Neural crest cell (in vitro differentiated cells): ENCODE measurements around the gene FCN1. TPM values are rescaled to one million over a fixed set of nuclear protein-coding genes. Genes with fewer than 3 reads are reported as not detected.
"Not testable (repeated sequence)": the region's sequence is repeated elsewhere in the genome, so short reads cannot be mapped to it uniquely, and the experiment has no call there.

Experiments used
- DNase-seq: peaks from one replicate; pipeline ENCODE4 v3.0.0; 2021; ENCODE audit warnings: low read depth, mixed read lengths, low spot score
- H3K27ac Mint-ChIP-seq: one replicate; pipeline ENCODE4 v1.8.0; 2021; ENCODE audit warnings: mild to moderate bottlenecking, mixed read lengths; ENCODE audit not compliant: unreplicated experiment
- H3K27me3 Mint-ChIP-seq: 2 replicates; pipeline ENCODE4 v1.8.0; 2021; ENCODE audit warnings: low read depth, mild to moderate bottlenecking, mixed read lengths
- H3K36me3 Mint-ChIP-seq: 2 replicates; pipeline ENCODE4 v1.8.0; 2021; ENCODE audit warnings: low read depth, mild to moderate bottlenecking, mixed read lengths
- H3K4me1 Mint-ChIP-seq: 2 replicates; pipeline ENCODE4 v1.8.0; 2021; ENCODE audit warnings: mixed read lengths
- H3K4me3 Mint-ChIP-seq: one replicate; pipeline ENCODE4 v1.8.0; 2021; ENCODE audit warnings: mild to moderate bottlenecking, mixed read lengths
- H3K9me3 Mint-ChIP-seq: 2 replicates; pipeline ENCODE4 v1.8.0; 2021; ENCODE audit warnings: mixed read lengths
- CTCF ChIP-seq: fragments of 200-600 bp; sonication (generic); conservative IDR thresholded peaks from 2 replicates; pipeline ENCODE4 v1.5.0; 2021; ENCODE audit warnings: antibody characterized with exemption, mild to moderate bottlenecking
- total RNA-seq: library from RNA; stranded (reverse); gene quantifications from 2 replicates; pipeline ENCODE4 v1.2.1, GENCODE V29; 2021

FCN1 gene
- total RNA-seq, 1 donor from 2014 or later = not detected

DNA sequence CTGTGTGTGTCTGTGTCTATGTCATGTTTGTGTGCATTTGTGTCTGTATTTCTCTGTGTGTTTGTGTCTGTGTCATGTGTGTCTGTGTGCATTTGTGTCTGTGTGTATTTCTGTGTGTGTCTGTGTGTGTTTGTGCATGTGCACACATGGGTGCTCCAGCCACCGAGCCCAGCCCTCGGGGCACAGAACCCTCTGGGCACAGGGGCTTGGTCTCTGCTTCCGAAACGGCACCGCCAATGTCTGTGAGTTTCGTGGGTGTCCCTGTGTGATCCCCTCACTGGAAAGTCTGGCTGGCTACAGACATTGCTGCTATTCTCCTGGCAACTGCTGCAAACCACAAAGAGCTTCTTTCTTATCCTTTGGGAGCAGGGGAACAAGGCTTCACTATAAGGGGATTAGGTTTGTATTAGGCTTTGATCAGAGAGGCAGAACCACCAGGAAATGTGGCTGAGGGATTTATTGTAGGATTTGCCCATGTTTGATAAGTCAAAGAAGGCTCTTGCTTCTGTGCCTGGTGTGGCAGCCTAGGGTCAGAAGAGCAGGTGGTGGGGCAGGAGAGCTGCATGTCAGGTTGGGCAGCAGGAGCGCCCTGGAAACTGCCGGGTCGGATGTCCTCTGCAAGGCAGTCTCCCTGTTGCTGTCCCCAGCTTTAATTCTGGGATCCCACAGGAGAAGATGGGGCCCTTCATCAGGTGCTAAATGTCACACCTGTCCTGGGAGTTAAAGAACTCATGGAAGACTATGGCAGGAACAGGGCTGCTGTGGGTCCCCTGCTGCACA lies 39.6 kb upstream of the FCN1 start:
- H3K4me1 Mint-ChIP-seq = no peaks in the 10 kb centered on the region

GRCh38 chr9:134956387-134956786 lies 38.7 kb upstream of the FCN1 start:
- not testable (repeated sequence) for DNase-seq, H3K27ac Mint-ChIP-seq, H3K27me3 Mint-ChIP-seq, H3K4me3 Mint-ChIP-seq, H3K4me1 Mint-ChIP-seq, H3K9me3 Mint-ChIP-seq, H3K36me3 Mint-ChIP-seq

More for the DNA sequence above, 39.6 kb upstream of the FCN1 start:
- Mint-ChIP-seq H3K27me3 (no peaks in the 10 kb centered on the region), H3K9me3 (no peaks in the 10 kb centered on the region), H3K27ac (no peak overlapping the region), H3K36me3 (no peaks in the 10 kb centered on the region), H3K4me3 (no peak overlapping the region)
- TF ChIP-seq CTCF = no peak
- DNase-seq = no peak

DNA sequence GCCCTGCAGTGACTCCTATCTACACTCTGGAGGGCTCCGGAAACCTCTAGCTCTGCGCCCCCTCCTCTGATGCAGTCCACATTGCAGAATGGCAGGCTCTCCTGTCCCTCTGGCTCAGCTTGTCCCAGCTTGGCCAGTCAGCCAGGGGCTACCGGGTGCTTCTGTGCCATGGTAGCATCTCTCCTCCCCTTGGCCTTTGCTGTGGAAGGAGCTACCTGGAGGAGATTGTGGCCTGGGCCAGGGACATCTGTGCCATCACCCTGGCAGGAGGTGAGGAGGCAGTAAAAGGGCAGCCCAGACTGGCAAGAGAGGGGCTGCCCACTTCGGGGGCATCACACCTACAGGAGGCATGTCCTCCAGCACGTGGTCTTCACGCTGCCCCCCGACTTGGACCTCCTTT lies 38.1 kb upstream of the FCN1 start:
- DNase-seq = no peak
- Mint-ChIP-seq H3K27ac (no peak overlapping the region), H3K9me3 (no peaks in the 10 kb centered on the region), H3K4me3 (no peak overlapping the region), H3K27me3 (no peaks in the 10 kb centered on the region), H3K4me1 (peaks cover 10% of the 10 kb centered on the region), H3K36me3 (no peaks in the 10 kb centered on the region)
- no peak for TF ChIP-seq CTCF

DNA sequence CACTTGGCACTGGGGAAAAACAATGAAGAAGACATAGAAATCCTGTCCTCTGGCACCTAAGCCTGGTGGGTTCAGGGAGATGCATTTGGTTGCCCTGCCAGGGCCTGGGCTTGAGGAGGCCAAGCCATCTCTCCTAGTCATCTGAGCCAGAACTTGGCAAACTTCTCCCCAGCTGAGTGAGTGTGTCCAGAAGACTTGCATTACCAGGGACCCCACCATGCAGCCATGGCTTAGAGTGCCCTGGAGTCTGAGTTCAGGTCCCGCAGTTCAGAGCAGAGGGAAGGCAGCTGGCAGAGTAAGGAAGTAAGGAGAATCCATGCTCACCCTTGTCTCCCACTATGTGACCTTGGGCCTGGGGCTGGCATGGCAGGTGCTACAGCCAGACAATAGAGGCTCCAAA lies 37.4 kb upstream of the FCN1 start:
- H3K27me3 Mint-ChIP-seq = no peaks in the 10 kb centered on the region
- peaks cover 10% of the 10 kb centered on the region for H3K4me1 Mint-ChIP-seq
- no peak overlapping the region for H3K27ac Mint-ChIP-seq
- H3K4me3 Mint-ChIP-seq = no peak overlapping the region
- no peaks in the 10 kb centered on the region for H3K9me3 Mint-ChIP-seq
- no peak for TF ChIP-seq CTCF
- DNase-seq = no peak
- no peaks in the 10 kb centered on the region for H3K36me3 Mint-ChIP-seq

DNA sequence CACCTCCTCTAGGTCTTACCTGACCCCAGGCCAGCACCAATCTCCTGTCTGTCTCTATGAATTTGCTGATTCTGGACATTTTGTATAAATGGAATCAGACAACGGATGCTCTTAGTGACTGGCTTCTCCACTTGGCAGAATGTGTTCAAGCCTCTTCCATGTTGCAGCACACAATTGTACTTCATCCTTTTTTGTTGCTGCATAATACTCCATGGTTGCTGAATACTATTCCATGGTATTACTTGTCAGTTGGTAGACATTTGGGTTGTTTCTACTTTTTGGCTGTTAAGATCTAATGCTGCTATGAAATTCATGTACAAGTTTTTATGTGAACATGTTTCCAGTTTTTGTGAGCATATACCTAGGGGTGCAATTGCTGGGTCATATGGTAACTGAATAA lies 34.3 kb upstream of the FCN1 start:
- TF ChIP-seq CTCF = no peak
- H3K4me3 Mint-ChIP-seq = no peak overlapping the region
- H3K27me3 Mint-ChIP-seq = no peaks in the 10 kb centered on the region
- no peaks in the 10 kb centered on the region for H3K9me3 Mint-ChIP-seq
- H3K36me3 Mint-ChIP-seq = no peaks in the 10 kb centered on the region
- no peak for DNase-seq
- H3K27ac Mint-ChIP-seq = no peak overlapping the region
- H3K4me1 Mint-ChIP-seq = peaks cover 10% of the 10 kb centered on the region

- H3K27me3 Mint-ChIP-seq = no peaks in the 10 kb centered on the region
- H3K4me1 Mint-ChIP-seq = peaks cover 10% of the 10 kb centered on the region
- H3K27ac Mint-ChIP-seq = no peak overlapping the region
- DNase-seq = no peak
- no peaks in the 10 kb centered on the region for H3K36me3 Mint-ChIP-seq
- no peak overlapping the region for H3K4me3 Mint-ChIP-seq
- TF ChIP-seq CTCF = no peak
- H3K9me3 Mint-ChIP-seq = no peaks in the 10 kb centered on the region
These were observed 33.7 kb upstream of the FCN1 start for GRCh38 chr9:134951461-134951860.
